ENCODE data around the gene FAM200A.
"Not testable (repeated sequence)": the region's sequence is repeated elsewhere in the genome, so short reads cannot be mapped to it uniquely, and the experiment has no call there.

The FAM200A gene

DNA sequence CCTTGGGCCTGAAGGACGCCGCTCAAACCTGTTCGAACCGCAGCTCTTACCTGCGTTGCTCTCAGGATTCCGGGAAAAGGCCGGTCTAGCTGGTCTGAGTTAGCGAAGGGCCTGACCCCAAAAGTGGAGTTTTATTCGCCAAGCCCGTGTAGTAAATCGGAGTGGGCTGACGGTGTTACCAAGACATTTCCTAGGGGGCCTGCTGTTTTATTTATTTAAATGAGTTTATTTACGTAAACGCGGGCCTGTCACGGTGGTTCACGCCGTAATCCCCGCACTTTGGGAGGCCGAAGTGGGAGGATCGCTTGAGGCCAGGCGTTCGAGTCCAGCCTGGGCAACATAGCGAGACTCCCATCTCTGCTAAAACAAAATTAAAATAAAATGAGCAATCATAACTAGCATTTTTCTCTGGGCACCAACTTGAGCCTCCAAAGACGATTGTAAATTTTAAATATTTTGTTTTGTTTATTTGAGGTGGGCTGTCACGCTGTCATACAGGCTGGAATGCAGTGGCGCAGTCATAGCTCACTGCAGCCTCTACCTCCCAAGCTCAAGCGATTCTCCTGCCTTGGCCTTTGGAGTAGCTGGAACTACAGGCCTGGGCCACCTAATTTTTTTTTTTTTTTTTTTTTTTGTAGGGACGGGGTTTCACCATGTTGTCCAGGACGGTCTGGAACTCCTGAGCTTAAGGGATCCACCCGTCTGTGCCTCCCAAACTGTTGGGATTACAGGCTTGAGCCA lies 7.4 kb upstream of the FAM200A start:
- DNase-seq (ENCODE audit: low read depth) = peak; percentile 4

- DNase-seq (ENCODE audit: low read depth) = peak; percentile 85
Observed at GRCh38 chr7:99558306-99559174, 6.6 kb upstream of the FAM200A start, which contains the start of gene ZNF655. TSS of gene ZNF655 (plus strand) at chr7:99558642. CDS start at chr7:99560560, 1,918 bp downstream.

- no peak for DNase-seq (ENCODE audit: low read depth)
Observed at GRCh38 chr7:99557940-99558305, 6.0 kb upstream of the FAM200A start.

- no peak for DNase-seq (ENCODE audit: low read depth)
Observed at GRCh38 chr7:99557196-99557607, 5.3 kb upstream of the FAM200A start.

- no peak for DNase-seq (ENCODE audit: low read depth)
Observed at GRCh38 chr7:99554939-99555338, 3.0 kb upstream of the FAM200A start.

- no peak for DNase-seq (ENCODE audit: low read depth)
Observed at GRCh38 chr7:99553039-99553438, 1.1 kb upstream of the FAM200A start.

- DNase-seq (ENCODE audit: low read depth) = no peak
Observed at GRCh38 chr7:99551334-99551733, 580 bp downstream of the FAM200A start.

GRCh38 chr7:99549545-99549944 lies 2.4 kb downstream of the FAM200A start:
- not testable (repeated sequence) for DNase-seq (ENCODE audit: low read depth)

GRCh38 chr7:99545308-99545707 lies 6.6 kb downstream of the FAM200A start:
- DNase-seq (ENCODE audit: low read depth) = not testable (repeated sequence)

- DNase-seq (ENCODE audit: low read depth) = no peak
Observed at GRCh38 chr7:99543916-99544315, 8.0 kb downstream of the FAM200A start.

DNA sequence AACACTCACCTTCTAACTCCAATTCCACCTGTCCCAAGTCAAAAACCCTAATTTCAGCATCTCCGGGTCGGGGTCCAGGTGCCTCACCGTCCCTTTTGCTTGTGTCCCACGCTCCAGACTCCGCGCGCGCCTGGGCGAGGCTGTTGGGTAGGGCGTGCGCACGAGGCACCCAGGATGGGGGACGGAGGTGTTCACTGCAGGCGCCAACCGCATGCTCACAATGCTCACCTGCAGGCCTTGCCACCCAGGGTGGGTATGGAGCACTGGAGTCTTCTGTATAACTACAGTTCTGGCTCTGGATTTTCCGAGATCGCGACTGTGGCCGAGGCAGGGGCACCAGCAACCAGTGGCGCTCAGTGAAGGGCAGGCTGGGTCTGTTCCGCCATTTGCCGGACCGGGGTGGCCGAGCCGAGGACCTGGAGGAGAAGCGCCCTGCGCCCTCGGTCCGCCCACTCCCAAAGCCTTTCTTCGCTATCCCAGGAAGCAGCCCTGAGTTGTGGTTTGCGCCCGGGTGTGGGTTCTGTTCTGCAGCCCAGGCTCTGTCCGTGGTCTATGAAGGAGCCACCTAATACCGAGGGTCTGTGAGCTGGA lies 8.7 kb downstream of the FAM200A start:
- DNase-seq (ENCODE audit: low read depth) = no peak

DNA sequence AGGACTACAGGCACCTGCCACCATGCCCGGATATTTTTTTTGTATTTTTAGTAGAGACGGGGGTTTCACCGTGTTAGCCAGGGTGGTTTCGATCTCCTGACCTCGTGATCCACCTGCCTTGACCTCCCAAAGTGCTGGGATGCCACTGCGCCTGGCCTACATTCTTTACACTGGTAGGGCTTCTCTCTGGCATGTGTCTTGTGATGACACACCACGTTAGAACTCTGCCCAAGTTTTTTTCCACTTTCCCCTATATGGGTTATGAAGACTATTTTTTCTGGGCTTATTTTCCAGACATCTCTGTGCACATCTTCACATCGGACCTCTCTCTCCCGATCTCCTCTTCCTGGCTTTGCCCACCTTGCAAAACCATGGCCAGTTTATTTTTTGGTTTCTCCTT lies 10.7 kb downstream of the FAM200A start:
- DNase-seq (ENCODE audit: low read depth) = no peak

GRCh38 chr7:99540542-99540941 lies 11.4 kb downstream of the FAM200A start:
- no peak for DNase-seq (ENCODE audit: low read depth)

DNA sequence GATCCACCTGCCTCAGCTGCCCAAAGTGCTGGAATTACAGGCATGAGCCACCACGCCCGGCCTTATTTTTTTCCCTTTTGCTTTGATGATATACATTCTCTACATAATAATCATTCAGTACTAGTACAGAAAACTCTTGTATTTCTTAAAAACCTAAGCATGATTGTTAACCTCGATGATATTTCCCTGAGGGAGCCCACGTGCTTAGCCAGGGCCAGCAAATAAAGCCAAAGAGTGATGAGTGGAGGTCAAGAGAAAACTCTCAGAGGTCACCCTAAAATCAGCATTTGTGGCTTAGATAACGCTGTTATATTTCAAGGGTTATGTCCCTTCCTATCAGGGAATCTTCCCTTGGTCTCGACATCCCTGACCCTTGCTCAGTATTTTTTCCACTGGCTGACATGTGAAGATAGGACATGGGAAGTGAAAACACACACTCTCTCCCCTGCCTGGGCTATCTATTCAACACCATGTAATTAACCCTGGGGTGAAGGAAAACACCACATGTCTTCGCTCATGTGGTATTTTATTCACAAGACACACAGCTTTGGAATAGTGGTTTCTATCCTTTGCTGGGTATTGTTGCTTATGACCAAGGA lies 12.6 kb downstream of the FAM200A start:
- DNase-seq (ENCODE audit: low read depth) = no peak

- DNase-seq (ENCODE audit: low read depth) = no peak
Observed at GRCh38 chr7:99535667-99536066, 16.2 kb downstream of the FAM200A start.

DNA sequence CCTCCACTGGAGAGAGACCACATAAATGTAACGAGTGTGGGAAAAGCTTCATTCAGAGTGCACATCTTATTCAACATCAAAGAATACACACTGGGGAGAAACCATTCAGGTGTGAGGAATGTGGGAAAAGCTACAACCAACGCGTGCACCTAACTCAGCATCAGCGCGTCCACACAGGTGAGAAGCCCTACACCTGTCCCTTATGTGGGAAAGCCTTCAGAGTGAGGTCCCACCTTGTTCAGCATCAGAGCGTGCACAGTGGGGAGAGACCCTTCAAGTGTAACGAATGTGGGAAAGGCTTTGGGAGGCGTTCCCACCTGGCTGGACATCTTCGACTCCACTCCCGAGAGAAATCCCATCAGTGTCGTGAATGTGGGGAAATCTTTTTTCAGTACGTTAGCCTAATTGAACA lies 20.6 kb downstream of the FAM200A start:
- DNase-seq (ENCODE audit: low read depth) = no peak

GRCh38 chr7:99525713-99526440 lies 26.0 kb downstream of the FAM200A start:
- DNase-seq (ENCODE audit: low read depth) = no peak

- no peak for DNase-seq (ENCODE audit: low read depth)
Observed at GRCh38 chr7:99521399-99521798, 30.5 kb downstream of the FAM200A start.

GRCh38 chr7:99514050-99514449 lies 37.9 kb downstream of the FAM200A start:
- DNase-seq (ENCODE audit: low read depth) = no peak

- no peak for DNase-seq (ENCODE audit: low read depth)
Observed at GRCh38 chr7:99505324-99505662, 46.6 kb downstream of the FAM200A start.

GRCh38 chr7:99504603-99505323 lies 47.2 kb downstream of the FAM200A start, which contains the start of gene ZKSCAN5:
TSS of gene ZKSCAN5 (plus strand) at chr7:99504662. CDS start at chr7:99506045, 1,383 bp downstream.
- DNase-seq (ENCODE audit: low read depth) = peak; percentile 94

Data from activated T-cell treated with anti-CD3 and anti-CD28 coated beads for 24 hours (primary cell).